ENCODE results near the gene ASXL3. TPM values are rescaled to one million over a fixed set of nuclear protein-coding genes. Genes with fewer than 3 reads are reported as not detected.

Gene ASXL3
- total and polyA plus RNA-seq, 7 donors: 0.01 to 0.41 (median 0.15) TPM; not detected in 2

- intact Hi-C loops (cut with DNase I): no loop called here
- H3K4me3 ChIP-seq: no peak overlapping the region
- no peak for TF ChIP-seq CTCF (IDR thresholded peaks at IDR 0.05)
- no peaks in the 10 kb centered on the region for H3K27me3 ChIP-seq (ENCODE audit: insufficient read depth in 3 of 3, low read length in 2 of 3)
- no peaks in the 10 kb centered on the region for H3K9me3 ChIP-seq
- H3K27ac ChIP-seq: no peak overlapping the region
- no peaks in the 10 kb centered on the region for H3K4me1 ChIP-seq
- no peak for ATAC-seq
- no peaks in the 10 kb centered on the region for H3K36me3 ChIP-seq (ENCODE audit: insufficient read depth in 1 of 2, low read depth in 1 of 2)
- DNase-seq: no peak
These were observed 155.4 kb downstream of the ASXL3 start for GRCh38 chr18:33733376-33733775.

- TF ChIP-seq CTCF (IDR thresholded peaks at IDR 0.05): no peak
- ATAC-seq (no peak), DNase-seq (no peak)
- intact Hi-C loops (cut with DNase I): no loop called here
- Histone ChIP-seq H3K27me3 (ENCODE audit: insufficient read depth in 3 of 3, low read length in 2 of 3) (no peaks in the 10 kb centered on the region), H3K9me3 (no peaks in the 10 kb centered on the region), H3K4me3 (no peak overlapping the region), H3K36me3 (ENCODE audit: insufficient read depth in 1 of 2, low read depth in 1 of 2) (no peaks in the 10 kb centered on the region), H3K4me1 (no peaks in the 10 kb centered on the region), H3K27ac (no peak overlapping the region)
- 83 to 92% (median 85%) methylated on average over 1 of the region's 1 CpG for WGBS, 3 donors
These were observed 157.4 kb downstream of the ASXL3 start for GRCh38 chr18:33735428-33735827.

GRCh38 chr18:33741760-33742159, 163.7 kb downstream of the ASXL3 start:
- 81 to 88% (median 82%) methylated on average over 2 of the region's 2 CpGs for WGBS, 3 donors
- intact Hi-C loops (cut with DNase I): no loop called here
- Histone ChIP-seq H3K36me3 (ENCODE audit: insufficient read depth in 1 of 2, low read depth in 1 of 2) (no peaks in the 10 kb centered on the region), H3K9me3 (no peaks in the 10 kb centered on the region), H3K27me3 (ENCODE audit: insufficient read depth in 3 of 3, low read length in 2 of 3) (no peaks in the 10 kb centered on the region), H3K4me3 (no peak overlapping the region), H3K4me1 (no peaks in the 10 kb centered on the region), H3K27ac (no peak overlapping the region)
- ATAC-seq (no peak), DNase-seq (no peak)
- TF ChIP-seq CTCF (IDR thresholded peaks at IDR 0.05): no peak

GRCh38 chr18:33744032-33744697, 166.1 kb downstream of the ASXL3 start:
- intact Hi-C loops (cut with DNase I): no loop called here
- no peaks in the 10 kb centered on the region for H3K4me1 ChIP-seq
- H3K36me3 ChIP-seq (ENCODE audit: insufficient read depth in 1 of 2, low read depth in 1 of 2): no peaks in the 10 kb centered on the region
- no peaks in the 10 kb centered on the region for H3K9me3 ChIP-seq
- no peak overlapping the region for H3K27ac ChIP-seq
- ATAC-seq (no peak), DNase-seq (no peak)
- no peak overlapping the region for H3K4me3 ChIP-seq
- H3K27me3 ChIP-seq (ENCODE audit: insufficient read depth in 3 of 3, low read length in 2 of 3): no peaks in the 10 kb centered on the region
- WGBS, 3 donors: 92 to 94% (median 92%) methylated on average over 20 of the region's 20 CpGs
- TF ChIP-seq CTCF (IDR thresholded peaks at IDR 0.05): no peak

Measured in psoas muscle (tissue), 8 donors.